Suprapubic skin (tissue), 4 donors: ENCODE results near the gene ULK1. TPM values are rescaled to one million over a fixed set of nuclear protein-coding genes. Genes with fewer than 3 reads are reported as not detected.

Source experiments
- DNase-seq, 2 donors: peaks; one replicate each; pipeline ENCODE4 v3.0.0-alpha.2; 2019; ENCODE audit warnings: low spot score in 2 of 2
- H3K27ac ChIP-seq: fragments of 200-600 bp; sonication (generic); one replicate; pipeline ENCODE4 v1.5.1; 2019
- H3K27me3 ChIP-seq: fragments of 200-600 bp; sonication (generic); one replicate; pipeline ENCODE4 v1.5.1; 2019
- H3K36me3 ChIP-seq: fragments of 200-600 bp; sonication (generic); one replicate; pipeline ENCODE4 v1.5.1; 2019
- H3K4me1 ChIP-seq: fragments of 200-600 bp; sonication (generic); one replicate; pipeline ENCODE4 v1.5.1; 2019
- H3K4me3 ChIP-seq: fragments of 200-600 bp; sonication (generic); one replicate; pipeline ENCODE4 v1.5.1; 2019; ENCODE audit warnings: mild to moderate bottlenecking
- H3K9me3 ChIP-seq: fragments of 200-600 bp; sonication (generic); one replicate; pipeline ENCODE4 v1.5.1; 2019
- EP300 ChIP-seq: sonication (generic); formaldehyde crosslinking; IDR thresholded peaks from one replicate; pipeline ENCODE4 v1.6.1; 2017; ENCODE audit warnings: antibody characterized with exemption
- POLR2A ChIP-seq, 2 donors: fragments of 450-650 bp; IDR thresholded peaks; one replicate each; pipeline ENCODE4 v1.6.1; 2017; ENCODE audit warnings: antibody characterized with exemption in 2 of 2, mild to moderate bottlenecking in 2 of 2, moderate library complexity in 2 of 2
- POLR2AphosphoS5 ChIP-seq, 3 donors: sonication (generic); formaldehyde crosslinking; IDR thresholded peaks; one replicate each; pipeline ENCODE4 v1.6.1; 2017; ENCODE audit warnings: antibody characterized with exemption in 3 of 3
- WGBS: methylation state at CpG from one replicate; pipeline ENCODE4 v1.1.5; 2018; 5-methylcytosine and 5-hydroxymethylcytosine counted together
- total RNA-seq, 4 donors: library from RNA; depleted of rRNA; stranded (reverse); fragments of >200 nt; gene quantifications; one replicate each; pipeline ENCODE4 v1.1.0, GENCODE V29; 2016
- TF ChIP-seq, protein P1 (sequence below), 2 donors: fragments of 200-600 bp in 1 of 2; fragments of 450-650 bp in 1 of 2; sonication (generic) in 1 of 2; IDR thresholded peaks; one replicate each; pipeline ENCODE4 v1.5.1; 2016 to 2019; ENCODE audit warnings: antibody characterized with exemption in 2 of 2, mild to moderate bottlenecking in 1 of 2, moderate library complexity in 1 of 2

ULK1 gene
- total RNA-seq, 4 donors from 2014 or later, result 37.0 to 102 (median 65.7) TPM

DNA sequence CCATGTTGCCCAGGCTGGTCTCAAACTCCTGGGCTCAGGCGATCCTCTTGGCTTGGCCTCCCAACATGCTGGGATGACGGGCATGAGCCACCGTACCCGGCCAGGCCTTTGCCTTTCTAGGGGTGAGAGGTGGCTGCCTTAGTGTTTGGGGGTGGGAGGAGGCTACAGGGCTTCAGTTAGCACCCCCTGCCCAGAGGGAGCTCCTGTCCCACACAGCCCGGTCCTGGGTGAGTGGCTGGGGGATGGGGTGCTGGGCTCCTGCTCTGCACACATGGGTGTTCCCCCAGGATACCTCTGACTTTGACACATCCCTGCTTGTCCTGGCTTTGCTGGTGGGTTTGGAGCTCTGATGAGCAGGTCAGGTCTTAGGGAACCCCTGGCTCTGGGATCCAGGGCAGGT, 9.9 kb downstream of the ULK1 start:
- 100% methylated on average over 3 of the region's 5 CpGs for WGBS
- no peaks in the 10 kb centered on the region for H3K27me3 ChIP-seq
- no peaks in the 10 kb centered on the region for H3K9me3 ChIP-seq
- DNase-seq, result peak in 1 of 2 donors; percentile 56
- H3K4me1 ChIP-seq, result peaks cover 53% of the 10 kb centered on the region
- H3K36me3 ChIP-seq, result peaks cover 33% of the 10 kb centered on the region
- H3K4me3 ChIP-seq, result no peak overlapping the region
- no peak for TF ChIP-seq EP300
- no peak for TF ChIP-seq POLR2A (IDR thresholded peaks at IDR 0.05)
- TF ChIP-seq, protein P1, sequence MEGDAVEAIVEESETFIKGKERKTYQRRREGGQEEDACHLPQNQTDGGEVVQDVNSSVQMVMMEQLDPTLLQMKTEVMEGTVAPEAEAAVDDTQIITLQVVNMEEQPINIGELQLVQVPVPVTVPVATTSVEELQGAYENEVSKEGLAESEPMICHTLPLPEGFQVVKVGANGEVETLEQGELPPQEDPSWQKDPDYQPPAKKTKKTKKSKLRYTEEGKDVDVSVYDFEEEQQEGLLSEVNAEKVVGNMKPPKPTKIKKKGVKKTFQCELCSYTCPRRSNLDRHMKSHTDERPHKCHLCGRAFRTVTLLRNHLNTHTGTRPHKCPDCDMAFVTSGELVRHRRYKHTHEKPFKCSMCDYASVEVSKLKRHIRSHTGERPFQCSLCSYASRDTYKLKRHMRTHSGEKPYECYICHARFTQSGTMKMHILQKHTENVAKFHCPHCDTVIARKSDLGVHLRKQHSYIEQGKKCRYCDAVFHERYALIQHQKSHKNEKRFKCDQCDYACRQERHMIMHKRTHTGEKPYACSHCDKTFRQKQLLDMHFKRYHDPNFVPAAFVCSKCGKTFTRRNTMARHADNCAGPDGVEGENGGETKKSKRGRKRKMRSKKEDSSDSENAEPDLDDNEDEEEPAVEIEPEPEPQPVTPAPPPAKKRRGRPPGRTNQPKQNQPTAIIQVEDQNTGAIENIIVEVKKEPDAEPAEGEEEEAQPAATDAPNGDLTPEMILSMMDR (IDR thresholded peaks at IDR 0.05), result no peak
- TF ChIP-seq POLR2AphosphoS5 (IDR thresholded peaks at IDR 0.05), result no peak
- no peak overlapping the region for H3K27ac ChIP-seq

DNA sequence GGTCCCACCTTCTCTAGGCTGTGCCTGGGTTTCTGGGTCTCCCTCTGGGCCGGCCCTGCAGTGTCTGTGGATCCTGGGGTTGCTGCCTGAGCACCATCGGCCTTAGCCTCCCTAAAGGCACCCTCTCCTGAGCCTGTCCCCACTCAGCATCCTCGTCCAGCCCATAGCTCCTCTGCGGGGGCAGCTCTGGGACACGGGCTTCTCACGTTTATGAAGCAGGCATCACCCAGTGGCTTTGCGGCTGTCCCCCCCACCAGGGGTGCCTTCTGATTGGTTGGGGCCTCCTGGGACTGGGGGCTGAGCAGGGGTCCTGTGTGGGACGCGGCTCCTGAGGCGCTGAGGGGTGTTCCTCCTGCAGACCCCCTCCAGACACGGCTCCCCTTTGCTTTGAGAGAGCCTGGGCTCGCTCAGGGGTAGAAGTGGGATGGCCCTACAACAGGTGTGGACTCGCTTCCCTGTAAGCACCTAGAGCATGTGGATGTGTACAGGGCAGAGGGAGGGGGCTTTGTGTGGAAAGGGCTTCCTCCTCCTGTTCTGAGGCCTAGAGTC, 10.7 kb downstream of the ULK1 start:
- 85% methylated on average over 4 of the region's 13 CpGs for WGBS
- TF ChIP-seq POLR2AphosphoS5 (IDR thresholded peaks at IDR 0.05) (no peak), POLR2A (IDR thresholded peaks at IDR 0.05) (no peak), EP300 (no peak)
- TF ChIP-seq, protein P1 (IDR thresholded peaks at IDR 0.05), result no peak
- Histone ChIP-seq H3K4me1 (peaks cover 45% of the 10 kb centered on the region), H3K36me3 (peaks cover 37% of the 10 kb centered on the region), H3K4me3 (no peak overlapping the region), H3K27ac (no peak overlapping the region), H3K27me3 (no peaks in the 10 kb centered on the region), H3K9me3 (no peaks in the 10 kb centered on the region)
- DNase-seq, result peak in 1 of 2 donors; percentile 57

DNA sequence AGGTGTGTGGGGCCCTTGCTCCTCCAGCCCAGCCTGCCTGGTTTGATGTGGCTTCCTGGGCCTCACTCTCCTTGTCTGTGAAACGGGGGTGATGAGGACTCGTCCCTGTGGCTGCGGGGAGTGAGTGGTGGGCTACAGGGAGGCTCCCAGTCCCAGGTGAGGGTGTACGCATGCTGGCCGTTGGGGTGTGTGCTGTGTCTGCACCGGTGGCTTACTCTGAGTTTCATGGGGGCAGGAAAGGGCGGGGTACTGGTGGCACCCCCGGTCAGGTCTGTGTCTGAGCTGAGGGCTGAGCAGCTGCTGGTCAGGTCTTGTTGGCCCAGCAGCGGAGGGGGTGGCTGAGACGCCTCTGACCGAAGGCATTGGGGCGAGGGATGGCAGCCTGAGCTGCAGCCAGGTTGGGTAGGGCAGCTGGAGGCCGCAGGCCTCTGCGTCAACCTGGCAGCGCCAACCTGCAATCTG, 11.2 kb downstream of the ULK1 start:
- H3K9me3 ChIP-seq, result no peaks in the 10 kb centered on the region
- no peak overlapping the region for H3K27ac ChIP-seq
- peaks cover 40% of the 10 kb centered on the region for H3K4me1 ChIP-seq
- TF ChIP-seq EP300, result no peak
- TF ChIP-seq POLR2A (IDR thresholded peaks at IDR 0.05), result no peak
- TF ChIP-seq, protein P1 (IDR thresholded peaks at IDR 0.05), result no peak
- TF ChIP-seq POLR2AphosphoS5 (IDR thresholded peaks at IDR 0.05), result no peak
- H3K36me3 ChIP-seq, result peaks cover 42% of the 10 kb centered on the region
- peak in 1 of 2 donors; percentile 64 for DNase-seq
- H3K27me3 ChIP-seq, result no peaks in the 10 kb centered on the region
- no peak overlapping the region for H3K4me3 ChIP-seq
- WGBS, result 100% methylated on average over 1 of the region's 15 CpGs

DNA sequence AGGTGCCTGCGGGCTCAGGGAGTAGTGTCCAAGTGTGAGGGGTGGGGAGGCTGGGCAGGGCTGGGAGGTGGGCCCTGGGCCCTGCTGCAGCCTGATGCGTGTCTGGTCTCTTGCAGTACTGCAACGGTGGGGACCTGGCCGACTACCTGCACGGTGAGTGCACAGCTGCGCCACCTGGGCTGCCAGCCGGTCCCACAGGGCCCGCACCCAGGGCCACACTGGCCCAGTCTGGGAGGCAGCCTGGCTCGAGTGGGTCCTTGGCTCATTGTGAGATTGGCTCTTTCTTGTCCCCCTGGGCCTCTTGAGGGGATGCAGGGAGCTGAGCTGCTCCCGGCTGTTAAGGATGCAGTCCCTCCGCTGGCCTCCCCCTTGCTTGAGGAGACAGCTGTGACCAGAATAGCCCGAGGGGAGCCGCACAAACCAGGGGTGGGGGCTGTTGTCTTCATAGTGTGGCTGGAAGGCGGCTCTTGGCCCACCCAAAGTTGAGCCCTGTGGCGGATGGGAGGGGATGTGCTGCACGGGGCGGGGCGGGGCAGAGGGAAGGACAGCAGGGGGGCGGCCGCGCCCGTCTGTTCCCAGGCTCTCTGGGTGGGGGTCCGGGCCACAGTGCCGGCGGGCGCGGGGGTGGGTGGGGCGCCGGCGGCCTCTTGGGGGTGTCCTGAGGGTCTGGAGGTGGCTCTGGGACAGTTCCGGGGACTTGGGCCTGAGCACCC, 13.1 kb downstream of the ULK1 start:
- WGBS, result 96% methylated on average over 4 of the region's 31 CpGs
- no peak for TF ChIP-seq EP300
- TF ChIP-seq POLR2AphosphoS5 (IDR thresholded peaks at IDR 0.05), result no peak
- TF ChIP-seq, protein P1 (IDR thresholded peaks at IDR 0.05), result no peak
- TF ChIP-seq POLR2A (IDR thresholded peaks at IDR 0.05), result no peak
- Histone ChIP-seq H3K36me3 (peaks cover 61% of the 10 kb centered on the region), H3K27ac (no peak overlapping the region), H3K4me3 (no peak overlapping the region), H3K9me3 (no peaks in the 10 kb centered on the region), H3K4me1 (peaks cover 35% of the 10 kb centered on the region), H3K27me3 (no peaks in the 10 kb centered on the region)
- no peak for DNase-seq
